Measurements from ENCODE around the gene GABRR2. TPM values are rescaled to one million over a fixed set of nuclear protein-coding genes. Genes with fewer than 3 reads are reported as not detected.

GABRR2 gene
- total RNA-seq, 1 experiment from 2014 or later = 0.36 TPM

DNA sequence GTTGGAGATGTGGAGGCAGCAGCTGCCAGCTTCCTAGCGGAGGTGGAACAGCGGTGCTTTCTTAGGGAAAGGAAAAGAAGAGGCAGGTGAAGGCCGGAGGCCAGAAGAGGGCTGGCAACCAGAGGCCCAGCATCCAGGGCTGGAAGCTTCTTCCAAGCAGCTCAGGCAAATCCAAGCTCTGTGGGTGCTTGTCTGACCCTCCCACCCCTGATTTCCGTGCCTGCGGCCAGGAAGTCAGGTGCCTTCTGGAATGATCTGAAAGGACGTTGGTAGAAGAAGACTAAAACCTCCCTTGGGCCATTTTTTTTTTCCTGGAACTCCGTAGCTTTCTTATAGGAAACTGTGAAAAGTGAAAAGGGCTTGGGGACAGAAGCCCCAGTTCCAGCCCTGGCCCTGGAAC lies 64.9 kb downstream of the GABRR2 start:
- no peak for ATAC-seq
- Histone ChIP-seq H3K9me2 (replicated peaks; ENCODE audit: low read length) (no peaks in the 10 kb centered on the region), H3K9ac (ENCODE audit: low read length) (no peak overlapping the region), H4K20me1 (ENCODE audit: low read length) (no peaks in the 10 kb centered on the region), H3K4me2 (ENCODE audit: low read length) (no peak overlapping the region), H3K79me2 (ENCODE audit: low read length) (no peaks in the 10 kb centered on the region), H2AFZ (ENCODE audit: low read length) (no peak overlapping the region), H3K27me3 (ENCODE audit: low read length) (no peaks in the 10 kb centered on the region; the same call in 1 of the 2 replicates), H3K4me1 (ENCODE audit: insufficient read depth, low read length) (peaks cover 6% of the 10 kb centered on the region; the same call in 1 of the 2 replicates), H3K4me3 (ENCODE audit: low read length) (no peak overlapping the region), H3K27ac (ENCODE audit: low read length) (no peak overlapping the region), H3K36me3 (ENCODE audit: low read depth, low read length) (no peaks in the 10 kb centered on the region), H3F3A (ENCODE audit: low read length, unreplicated experiment) (no peaks in the 10 kb centered on the region), H3K9me3 (ENCODE audit: low read length) (no peaks in the 10 kb centered on the region)
- no peak for TF ChIP-seq EZH2phosphoT487 (IDR thresholded peaks at IDR 0.05; ENCODE audit: borderline replicate concordance, low read length)
- TF ChIP-seq EZH2 (IDR thresholded peaks at IDR 0.05; ENCODE audit: low read length, unreplicated experiment) = no peak
- TF ChIP-seq, protein P1, sequence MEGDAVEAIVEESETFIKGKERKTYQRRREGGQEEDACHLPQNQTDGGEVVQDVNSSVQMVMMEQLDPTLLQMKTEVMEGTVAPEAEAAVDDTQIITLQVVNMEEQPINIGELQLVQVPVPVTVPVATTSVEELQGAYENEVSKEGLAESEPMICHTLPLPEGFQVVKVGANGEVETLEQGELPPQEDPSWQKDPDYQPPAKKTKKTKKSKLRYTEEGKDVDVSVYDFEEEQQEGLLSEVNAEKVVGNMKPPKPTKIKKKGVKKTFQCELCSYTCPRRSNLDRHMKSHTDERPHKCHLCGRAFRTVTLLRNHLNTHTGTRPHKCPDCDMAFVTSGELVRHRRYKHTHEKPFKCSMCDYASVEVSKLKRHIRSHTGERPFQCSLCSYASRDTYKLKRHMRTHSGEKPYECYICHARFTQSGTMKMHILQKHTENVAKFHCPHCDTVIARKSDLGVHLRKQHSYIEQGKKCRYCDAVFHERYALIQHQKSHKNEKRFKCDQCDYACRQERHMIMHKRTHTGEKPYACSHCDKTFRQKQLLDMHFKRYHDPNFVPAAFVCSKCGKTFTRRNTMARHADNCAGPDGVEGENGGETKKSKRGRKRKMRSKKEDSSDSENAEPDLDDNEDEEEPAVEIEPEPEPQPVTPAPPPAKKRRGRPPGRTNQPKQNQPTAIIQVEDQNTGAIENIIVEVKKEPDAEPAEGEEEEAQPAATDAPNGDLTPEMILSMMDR (conservative IDR thresholded peaks at IDR 0.05; ENCODE audit: low read depth, low read length) = no peak
- DNase-seq = no peak
- intact Hi-C loops (cut with micrococcal nuclease) = no loop called here
- BruUV-seq (replicated peaks) = no TSS peak
- POLR2A ChIA-PET (ENCODE audit: unreplicated experiment) = no interaction called here
- CTCF ChIA-PET = no interaction called here

DNA sequence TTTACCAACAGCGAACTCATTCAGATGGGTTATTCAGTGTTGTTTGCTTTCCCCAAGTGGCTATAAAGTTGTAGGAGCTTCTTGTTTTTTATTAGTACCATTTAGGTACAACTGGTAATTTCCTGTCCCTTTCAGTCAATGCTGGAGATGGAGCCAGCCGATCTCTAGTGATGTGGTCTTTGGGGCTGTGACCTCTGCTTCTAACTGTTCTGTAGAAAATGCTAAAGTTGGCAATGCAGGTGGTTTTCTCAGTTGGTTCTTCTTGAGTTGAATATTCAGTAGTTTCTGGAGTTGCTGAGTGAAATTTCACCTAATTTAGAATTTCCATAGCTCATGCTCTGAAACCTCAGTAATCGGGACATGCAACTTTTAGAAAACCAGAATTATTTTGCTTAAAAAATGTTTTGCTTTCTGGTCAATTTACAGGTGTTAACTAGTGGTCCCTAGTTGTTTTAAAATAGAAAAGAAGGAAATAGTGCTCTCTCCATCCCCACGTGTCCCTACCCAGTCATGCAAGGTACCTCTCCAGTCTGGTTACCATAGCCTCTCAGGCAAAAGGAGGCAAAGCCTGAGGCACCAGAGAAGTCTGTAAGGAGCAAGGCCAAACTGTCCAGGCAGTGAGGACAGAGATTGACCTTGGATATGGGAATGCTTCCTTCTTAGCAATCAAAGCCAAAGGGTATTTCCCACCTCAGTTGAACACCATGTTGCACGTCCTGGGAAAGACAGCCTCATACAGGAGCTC lies 70.7 kb downstream of the GABRR2 start:
- no peaks in the 10 kb centered on the region for H4K20me1 ChIP-seq (ENCODE audit: low read length)
- H3K36me3 ChIP-seq (ENCODE audit: low read depth, low read length) = no peaks in the 10 kb centered on the region
- no TSS peak for BruUV-seq (replicated peaks)
- H3K4me3 ChIP-seq (ENCODE audit: low read length) = no peak overlapping the region
- H2AFZ ChIP-seq (ENCODE audit: low read length) = no peak overlapping the region
- no peak for DNase-seq
- CTCF ChIA-PET = interaction anchor here (0.6 kb wide), 1 partner anchor 1288 kb away, joined by 4 read pairs; no protein-coding TSS in a partner anchor
- no peaks in the 10 kb centered on the region for H3K79me2 ChIP-seq (ENCODE audit: low read length)
- TF ChIP-seq EZH2phosphoT487 (IDR thresholded peaks at IDR 0.05; ENCODE audit: borderline replicate concordance, low read length) (no peak), EZH2 (IDR thresholded peaks at IDR 0.05; ENCODE audit: low read length, unreplicated experiment) (no peak)
- TF ChIP-seq, protein P1 (conservative IDR thresholded peaks at IDR 0.05; ENCODE audit: low read depth, low read length) = no peak
- POLR2A ChIA-PET (ENCODE audit: unreplicated experiment) = interaction anchor here (0.6 kb wide), 1 partner anchor 475 kb away, joined by 4 read pairs; no protein-coding TSS in a partner anchor
- no peak for ATAC-seq
- H3K9me3 ChIP-seq (ENCODE audit: low read length) = no peaks in the 10 kb centered on the region
- no peaks in the 10 kb centered on the region for H3K4me1 ChIP-seq (ENCODE audit: insufficient read depth, low read length)
- H3F3A ChIP-seq (ENCODE audit: low read length, unreplicated experiment) = no peaks in the 10 kb centered on the region
- intact Hi-C loops (cut with micrococcal nuclease) = loop anchor here (5.0 kb wide), 1 partner anchor 108 kb away; the partner anchor contains the start of gene UBE2J1
- H3K9me2 ChIP-seq (replicated peaks; ENCODE audit: low read length) = no peaks in the 10 kb centered on the region
- H3K9ac ChIP-seq (ENCODE audit: low read length) = no peak overlapping the region
- no peak overlapping the region for H3K27ac ChIP-seq (ENCODE audit: low read length)
- no peaks in the 10 kb centered on the region; the same call in 1 of the 2 replicates for H3K27me3 ChIP-seq (ENCODE audit: low read length)
- no peak overlapping the region for H3K4me2 ChIP-seq (ENCODE audit: low read length)

DNA sequence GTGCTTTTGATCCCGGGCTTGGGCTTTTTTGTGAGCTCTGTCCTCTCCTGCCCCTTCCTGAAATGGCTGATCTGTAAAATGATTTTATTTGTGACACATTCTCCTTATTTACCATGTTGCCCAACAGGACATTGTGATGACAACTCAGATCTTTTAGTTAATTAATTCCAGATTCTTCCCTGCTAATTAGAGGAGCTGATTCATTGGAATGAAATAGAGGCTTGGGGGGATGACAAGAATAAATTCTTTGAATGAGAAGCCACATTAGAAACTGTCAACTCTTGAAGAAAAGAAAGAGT lies 71.8 kb downstream of the GABRR2 start:
- intact Hi-C loops (cut with micrococcal nuclease) = loop anchor here (5.0 kb wide), 1 partner anchor 109 kb away; the partner anchor contains the start of gene UBE2J1
- ChIA-PET CTCF (interaction anchor here (2.0 kb wide), 2 partner anchors 120 to 260 kb away, joined by 9 to 11 read pairs; no protein-coding TSS in a partner anchor), POLR2A (ENCODE audit: unreplicated experiment) (no interaction called here)
- Histone ChIP-seq H3K9me2 (replicated peaks; ENCODE audit: low read length) (no peaks in the 10 kb centered on the region), H3K4me3 (ENCODE audit: low read length) (no peak overlapping the region), H3F3A (ENCODE audit: low read length, unreplicated experiment) (no peaks in the 10 kb centered on the region), H4K20me1 (ENCODE audit: low read length) (no peaks in the 10 kb centered on the region), H3K36me3 (ENCODE audit: low read depth, low read length) (no peaks in the 10 kb centered on the region), H3K79me2 (ENCODE audit: low read length) (no peaks in the 10 kb centered on the region), H3K9me3 (ENCODE audit: low read length) (no peaks in the 10 kb centered on the region), H3K9ac (ENCODE audit: low read length) (no peak overlapping the region), H2AFZ (ENCODE audit: low read length) (no peak overlapping the region), H3K27me3 (ENCODE audit: low read length) (no peaks in the 10 kb centered on the region; the same call in 1 of the 2 replicates), H3K27ac (ENCODE audit: low read length) (no peak overlapping the region), H3K4me2 (ENCODE audit: low read length) (no peak overlapping the region), H3K4me1 (ENCODE audit: insufficient read depth, low read length) (no peaks in the 10 kb centered on the region)
- no peak for TF ChIP-seq EZH2phosphoT487 (IDR thresholded peaks at IDR 0.05; ENCODE audit: borderline replicate concordance, low read length)
- no peak for TF ChIP-seq EZH2 (IDR thresholded peaks at IDR 0.05; ENCODE audit: low read length, unreplicated experiment)
- TF ChIP-seq, protein P1 (conservative IDR thresholded peaks at IDR 0.05; ENCODE audit: low read depth, low read length) = no peak
- no peak for DNase-seq
- no TSS peak for BruUV-seq (replicated peaks)
- no peak for ATAC-seq
